GM12872 (cell line): ENCODE results near the gene ASPN.

ENCODE experiments used
- CTCF ChIP-seq: IDR thresholded peaks from 3 replicates; pipeline ENCODE4 v1.5.1; 2011; ENCODE audit warnings: low read depth, mild to moderate bottlenecking, low read length, moderate library complexity; ENCODE audit not compliant: insufficient read depth

ASPN gene

DNA sequence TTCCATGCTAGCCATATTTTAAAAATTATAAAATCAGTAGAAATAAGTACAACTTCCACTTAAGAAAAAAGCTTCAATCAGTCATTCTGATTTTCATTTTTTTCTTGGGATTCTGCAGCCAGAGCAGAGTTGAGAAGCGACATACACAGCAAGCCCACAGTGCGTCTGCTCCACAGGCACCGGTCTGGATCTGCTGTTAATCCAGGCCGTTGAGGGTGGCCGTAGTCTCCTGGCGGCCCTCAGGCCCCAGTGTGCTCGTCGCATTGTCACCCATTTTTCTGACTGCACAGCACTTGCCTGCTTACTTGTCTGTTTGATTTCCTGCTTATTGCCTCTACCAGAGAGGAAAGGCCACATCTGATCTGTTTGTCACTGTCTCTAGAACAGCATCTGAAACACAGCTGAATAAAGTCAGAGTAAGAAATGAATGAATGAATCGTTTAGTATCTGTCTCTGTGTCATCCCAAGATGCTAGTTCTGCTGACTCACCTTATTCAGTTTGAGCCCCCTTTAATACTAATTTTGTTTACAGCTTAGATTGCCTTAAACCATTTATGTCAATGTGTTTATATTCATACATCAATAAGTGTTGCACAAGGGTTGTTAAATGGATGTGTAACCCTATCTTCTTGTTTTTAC, 11.6 kb upstream of the ASPN start:
- TF ChIP-seq CTCF, result no peak

- no peak for TF ChIP-seq CTCF
Observed at GRCh38 chr9:92492781-92493401, 10.6 kb upstream of the ASPN start.

DNA sequence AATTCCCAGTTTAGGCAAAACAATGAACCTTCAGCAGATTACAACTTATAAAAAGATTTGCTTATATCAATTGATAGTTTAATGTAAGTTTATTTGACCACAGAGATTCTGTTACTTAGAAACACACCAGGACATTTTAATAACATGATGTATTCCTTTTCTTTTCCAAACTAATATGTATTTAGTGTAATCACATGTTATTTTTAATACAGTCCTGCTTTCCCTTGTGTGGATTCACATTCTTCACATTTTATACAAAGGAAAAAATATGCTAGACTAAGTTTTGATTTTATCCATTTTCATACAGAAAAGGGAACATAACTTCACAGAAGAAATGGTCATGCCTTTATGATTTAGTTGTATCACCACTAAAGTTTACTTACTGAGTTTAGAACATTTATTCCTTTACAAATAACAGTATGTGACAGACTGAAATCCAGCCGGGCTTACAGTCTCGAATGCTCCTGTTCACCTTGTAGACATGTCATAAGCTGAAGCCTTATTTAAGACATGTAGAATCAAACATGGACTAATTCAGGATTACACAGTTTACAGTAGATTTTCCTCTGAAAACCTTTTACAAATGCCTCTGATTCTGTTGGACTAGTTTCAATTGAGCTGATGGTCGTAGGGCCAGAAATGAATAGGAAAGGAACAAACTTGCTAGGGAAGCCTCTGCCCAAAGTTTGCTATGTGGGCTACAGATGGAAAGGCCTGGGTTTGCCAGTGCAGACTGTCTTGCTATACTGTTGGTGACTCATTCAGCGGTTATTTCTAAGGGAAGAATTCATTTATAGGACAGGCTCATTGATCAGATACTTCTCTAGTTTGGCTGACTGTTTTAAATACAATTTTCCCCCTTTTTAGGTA, 6.6 kb upstream of the ASPN start:
- TF ChIP-seq CTCF, result no peak

DNA sequence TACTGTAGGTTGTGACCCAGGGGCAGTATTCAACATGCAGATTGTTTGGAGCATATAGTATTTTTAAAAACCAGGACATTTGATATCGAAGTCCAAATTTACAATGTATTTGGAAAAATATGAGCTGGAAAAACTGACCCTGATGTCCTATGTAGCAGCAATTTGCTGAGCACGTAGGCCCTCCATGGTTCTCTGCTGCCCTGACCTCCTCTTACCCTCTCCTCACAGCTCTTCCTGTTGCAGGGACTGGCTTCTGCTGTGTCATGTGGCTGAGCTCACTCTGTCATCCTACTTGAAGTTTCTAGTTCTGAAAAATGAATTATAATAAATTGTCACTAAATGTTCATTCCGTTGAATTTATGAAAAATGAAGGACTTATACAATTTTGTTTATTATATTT, 4.1 kb upstream of the ASPN start:
- TF ChIP-seq CTCF, result no peak

DNA sequence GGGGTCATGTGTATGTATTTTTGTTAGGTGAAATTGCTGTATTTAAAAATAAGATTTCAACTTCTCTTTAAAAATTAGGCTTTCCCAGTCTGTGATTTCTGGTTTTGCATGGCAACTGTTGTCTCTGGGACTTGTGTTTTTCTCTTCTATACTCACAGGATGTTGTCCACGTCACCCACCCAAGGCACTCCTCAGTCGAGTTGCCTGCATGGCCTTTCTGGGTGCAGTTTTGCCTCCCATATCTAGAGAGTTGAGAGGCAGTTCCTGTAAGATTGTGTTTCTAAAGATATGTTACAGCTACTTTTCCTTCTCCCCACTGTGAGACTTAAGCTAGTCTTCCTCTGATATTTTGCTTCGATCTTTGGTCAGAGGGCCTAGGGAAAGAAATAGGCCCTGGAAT, 2.3 kb upstream of the ASPN start:
- TF ChIP-seq CTCF, result no peak

DNA sequence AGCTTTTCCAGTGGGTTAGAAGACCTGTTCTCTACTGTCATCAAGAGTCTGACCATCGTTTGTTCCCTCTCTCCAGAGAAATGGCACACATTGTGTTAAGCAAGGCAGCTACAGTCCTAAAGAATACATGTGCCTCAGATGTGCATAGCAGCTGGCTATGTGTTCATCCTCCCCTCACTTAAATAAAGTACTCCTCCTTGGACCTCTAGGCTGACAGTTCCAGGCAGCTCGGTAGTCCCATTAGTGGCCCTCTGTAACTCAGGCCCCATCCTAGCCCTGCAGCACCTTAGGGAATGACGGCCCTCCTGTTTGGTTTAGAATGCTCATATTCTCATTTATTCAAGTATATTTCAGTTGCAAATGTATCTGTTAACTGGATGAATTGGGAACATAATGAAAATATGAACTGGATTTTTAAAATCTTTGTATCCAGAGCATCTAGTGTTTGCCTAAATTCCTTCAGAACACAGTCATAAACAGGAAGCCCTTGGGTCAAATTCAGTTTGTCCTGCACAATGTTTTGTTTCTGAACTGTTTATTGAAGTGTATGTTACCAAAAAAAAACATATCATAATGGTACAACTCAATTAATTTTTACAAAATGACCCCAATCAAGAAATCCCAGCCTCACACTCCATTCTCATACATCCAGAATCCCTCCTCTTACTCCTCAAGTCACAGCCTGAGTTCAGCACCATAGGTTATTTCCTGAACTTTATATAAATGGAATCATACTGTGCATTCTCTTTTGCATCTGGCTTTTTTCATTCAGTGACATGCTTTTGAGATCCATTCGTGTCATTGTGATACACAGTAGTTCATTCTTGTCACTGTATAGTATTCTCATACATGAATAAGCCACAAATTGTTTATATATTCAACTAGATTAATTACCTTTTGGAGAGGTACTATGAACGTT, 1.6 kb upstream of the ASPN start:
- no peak for TF ChIP-seq CTCF

DNA sequence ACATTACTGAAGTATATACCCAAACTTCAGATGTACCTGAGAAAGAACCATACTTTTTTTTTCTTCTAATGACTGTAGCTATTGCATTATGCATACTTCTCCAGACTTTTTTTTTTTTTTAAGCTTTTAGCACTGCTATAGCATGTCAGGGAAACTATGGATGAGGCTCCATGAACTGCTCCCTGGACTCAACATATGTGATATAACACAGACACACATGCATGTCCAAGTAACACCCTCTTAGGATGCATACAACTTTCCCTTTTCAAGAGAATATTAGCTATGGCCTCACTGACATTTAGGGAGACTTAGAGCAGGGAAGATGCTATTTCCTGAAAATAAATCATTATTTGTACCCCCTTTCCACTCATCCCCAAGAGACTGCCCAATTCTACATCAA, 499 bp upstream of the ASPN start:
- no peak for TF ChIP-seq CTCF
